B cell (primary cell): ENCODE measurements around the gene ZNF689. TPM values are rescaled to one million over a fixed set of nuclear protein-coding genes. Genes with fewer than 3 reads are reported as not detected.
A peak's percentile ranks its signal among the peaks of the same experiment; 100 is the strongest.

Experiments used
- ATAC-seq: fragments of 200-7000 bp; cut with Tn5 transposase; one replicate; pipeline ENCODE4 v1.10.0; 2021; ENCODE audit warnings: low read depth, mild to moderate bottlenecking, moderate number of reproducible peaks, moderate library complexity
- CTCF ChIA-PET: fragments of 350-600 bp; sonication (Branson Sonifier 250); formaldehyde crosslinking; loops from one replicate; lab custom pipeline; 2021; ENCODE audit warnings: antibody characterized with exemption, inconsistent platforms; lab: Charles Lee
- POLR2A ChIA-PET: fragments of 350-600 bp; sonication (Branson Sonifier 250); formaldehyde crosslinking; loops from one replicate; lab custom pipeline; 2021; ENCODE audit warnings: antibody characterized with exemption; lab: Charles Lee
- DNase-seq: peaks from one replicate; pipeline ENCODE4 v3.0.0; 2013
- H2AFZ ChIP-seq: 2 replicates; pipeline ENCODE4 v1.6.1; 2012; ENCODE audit warnings: mild to moderate bottlenecking, low read depth, low read length; ENCODE audit not compliant: insufficient read depth, poor library complexity, severe bottlenecking
- H3K27ac ChIP-seq, 2 donors: 1 replicate in 1 of 2; 2 replicates in 1 of 2; pipeline ENCODE4 v1.5.1; 2012 to 2013; ENCODE audit warnings: low read length in 2 of 2, mild to moderate bottlenecking in 2 of 2, moderate library complexity in 1 of 2
- H3K27me3 ChIP-seq, 4 experiments: fragments of 200-600 bp in 1 of 4; sonication (generic) in 1 of 4; replicated peaks in 1 of 4; 1 replicate in 2 of 4; 2 replicates in 2 of 4; pipeline versions ENCODE4 v1.6.1 to v1.7.0; 2013 to 2016; ENCODE audit warnings: low read length in 3 of 4, mild to moderate bottlenecking in 2 of 4, mixed read lengths in 1 of 4, moderate library complexity in 1 of 4; ENCODE audit not compliant: insufficient read depth in 4 of 4, control insufficient read depth in 3 of 4; ENCODE audit errors: control extremely low read depth in 1 of 4
- H3K36me3 ChIP-seq, 2 experiments: replicated peaks in 1 of 2; 1 replicate in 1 of 2; 2 replicates in 1 of 2; pipeline versions ENCODE4 v1.6.1 to v1.7.1; 2013; ENCODE audit warnings: low read length in 1 of 2; ENCODE audit not compliant: insufficient read depth in 2 of 2, control insufficient read depth in 1 of 2; ENCODE audit errors: control extremely low read depth in 1 of 2, extremely low read depth in 1 of 2
- H3K4me1 ChIP-seq, 2 donors: fragments of 200-600 bp in 1 of 2; sonication (generic) in 1 of 2; 1 replicate in 1 of 2; 2 replicates in 1 of 2; pipeline versions ENCODE4 v1.5.1 to v1.6.1; 2013 to 2017; ENCODE audit warnings: low read length in 2 of 2; ENCODE audit not compliant: control insufficient read depth in 2 of 2, insufficient read depth in 2 of 2
- H3K4me2 ChIP-seq: replicated peaks from 2 replicates; pipeline ENCODE3; 2012; ENCODE audit warnings: mild to moderate bottlenecking, low read depth, low read length; ENCODE audit not compliant: poor library complexity, severe bottlenecking
- H3K4me3 ChIP-seq, 5 experiments: fragments of 200-600 bp in 1 of 5; sonication (generic) in 1 of 5; 1 replicate in 3 of 5; 2 replicates in 2 of 5; pipeline versions ENCODE4 v1.5.1 to v1.7.0; 2011 to 2016; ENCODE audit warnings: low read length in 4 of 5, mild to moderate bottlenecking in 4 of 5, low read depth in 2 of 5, control low read depth in 1 of 5, moderate library complexity in 1 of 5; ENCODE audit not compliant: insufficient read depth in 1 of 5; ENCODE audit errors: control extremely low read depth in 1 of 5, extremely low read depth in 1 of 5
- H3K79me2 ChIP-seq: fragments of 200-600 bp; sonication (generic); one replicate; pipeline ENCODE4 v1.6.0; 2016; ENCODE audit warnings: low read length; ENCODE audit not compliant: control insufficient read depth, insufficient read depth
- H3K9ac ChIP-seq: fragments of 200-600 bp; sonication (generic); 2 replicates; pipeline ENCODE4 v1.6.1; 2017; ENCODE audit warnings: mild to moderate bottlenecking, low read length, moderate library complexity
- H3K9me3 ChIP-seq, 3 donors: one replicate each; pipeline versions ENCODE4 v1.6.1 to v1.7.1; 2013; ENCODE audit warnings: low read length in 2 of 3; ENCODE audit not compliant: control insufficient read depth in 2 of 3, insufficient read depth in 1 of 3; ENCODE audit errors: control extremely low read depth in 1 of 3
- H4K20me1 ChIP-seq: 2 replicates; pipeline ENCODE4 v1.6.0; 2012; ENCODE audit warnings: mild to moderate bottlenecking, low read length; ENCODE audit not compliant: insufficient read depth, control insufficient read depth, poor library complexity, severe bottlenecking
- H3K27ac Mint-ChIP-seq: one replicate; pipeline ENCODE4 v1.8.0; 2021; ENCODE audit warnings: mixed read lengths
- H3K27me3 Mint-ChIP-seq: one replicate; pipeline ENCODE4 v1.8.0; 2021; ENCODE audit warnings: mixed read lengths
- H3K4me1 Mint-ChIP-seq: one replicate; pipeline ENCODE4 v1.8.0; 2021; ENCODE audit warnings: mixed read lengths
- H3K4me3 Mint-ChIP-seq: one replicate; pipeline ENCODE4 v1.8.0; 2021; ENCODE audit warnings: mixed read lengths
- H3K9me3 Mint-ChIP-seq: one replicate; pipeline ENCODE4 v1.8.0; 2022; ENCODE audit warnings: mixed read lengths; ENCODE audit not compliant: insufficient read depth
- CTCF ChIP-seq: fragments of 200-600 bp; IDR thresholded peaks from one replicate; pipeline ENCODE4 v1.8.0; 2022; ENCODE audit warnings: antibody characterized with exemption, mild to moderate bottlenecking
- EZH2 ChIP-seq: IDR thresholded peaks from 2 replicates; pipeline ENCODE4 v1.6.1; 2012; ENCODE audit warnings: borderline replicate concordance, low read depth, mild to moderate bottlenecking, moderate library complexity, low read length; ENCODE audit not compliant: insufficient read depth, poor library complexity, severe bottlenecking
- WGBS: methylation state at CpG from one replicate; pipeline ENCODE4 v1.1.5; 2013; ENCODE audit warnings: missing lambda C conversion rate; ENCODE audit not compliant: insufficient coverage; 5-methylcytosine and 5-hydroxymethylcytosine counted together
- intact Hi-C: fragments of 100-400 bp; cut with micrococcal nuclease; formaldehyde crosslinking; loops from one replicate; pipeline ENCODE4 v1.10.0; 2022
- polyA plus RNA-seq: library from polyadenylated mRNA; depleted of rRNA; stranded (reverse); fragments of >200 nt; gene quantifications from 2 replicates; pipeline ENCODE4 v1.2.3, GENCODE V29; 2012
- total RNA-seq, 2 donors: library from RNA; stranded (reverse); fragments of 120-200 nt in 1 of 2; gene quantifications; 1 replicate in 1 of 2; 2 replicates in 1 of 2; pipeline versions ENCODE4 v1.2.3 to v1.2.4, GENCODE V29; 2013 to 2022

The ZNF689 gene
- total and polyA plus RNA-seq, 2 donors (not counting 1 experiment from before 2014, with no cell fraction given), result 8.1 to 12.4 TPM

GRCh38 chr16:30562021-30562420, 48.2 kb downstream of the ZNF689 start:
- Histone ChIP-seq H3K9ac (peak overlapping the region; percentile 66), H3K4me2 (peak overlapping the region; percentile 83), H3K79me2 (peaks cover 5% of the 10 kb centered on the region), H3K4me3 (peak overlapping the region in 4 of 5 experiments; percentile 48 to 69 (median 68)), H2AFZ (peak overlapping the region; percentile 96), H4K20me1 (no peaks in the 10 kb centered on the region), H3K9me3 (peaks cover 0 to 6% (median 0%) of the 10 kb centered on the region in 3 donors), H3K36me3 (no peaks in the 10 kb centered on the region), H3K27me3 (no peaks in the 10 kb centered on the region), H3K27ac (peak overlapping the region; percentile 63 to 84), H3K4me1 (peaks cover 13 to 27% of the 10 kb centered on the region in 2 donors)
- DNase-seq (no peak), ATAC-seq (no peak)
- H3K9me3 Mint-ChIP-seq, result no peaks in the 10 kb centered on the region
- intact Hi-C loops, result no loop called here
- POLR2A ChIA-PET, result interaction anchor here (0.7 to 6.1 kb wide), 9 partner anchors 10 to 252 kb away, joined by 3 to 81 read pairs (median 4); partner anchors contain the start of genes TBC1D10B, ZNF48, ZNF688 and ZNF689
- no peaks in the 10 kb centered on the region for H3K27me3 Mint-ChIP-seq
- peak overlapping the region; percentile 96 for H3K27ac Mint-ChIP-seq
- CTCF ChIA-PET, result interaction anchor here (0.8 to 1.5 kb wide), 4 partner anchors 9 to 132 kb away, joined by 3 to 5 read pairs (median 3); partner anchors contain the start of genes DCTPP1, ZNF688 and ZNF747
- WGBS, result 92% methylated on average over 7 of the region's 14 CpGs
- peaks cover 26% of the 10 kb centered on the region for H3K4me1 Mint-ChIP-seq
- TF ChIP-seq CTCF (no peak), EZH2 (no peak)
- peak overlapping the region; percentile 96 for H3K4me3 Mint-ChIP-seq

- TF ChIP-seq EZH2 (no peak), CTCF (no peak)
- peak; percentile 69 for DNase-seq
- Histone ChIP-seq H3K27ac (peak overlapping the region; percentile 63 to 84), H2AFZ (peak overlapping the region; percentile 96), H3K9me3 (peaks cover 0 to 6% (median 0%) of the 10 kb centered on the region in 3 donors), H3K9ac (peak overlapping the region; percentile 66), H3K4me1 (peaks cover 14 to 31% of the 10 kb centered on the region in 2 donors), H3K4me2 (peak overlapping the region; percentile 83), H3K79me2 (peaks cover 12% of the 10 kb centered on the region), H3K4me3 (peak overlapping the region in 4 of 5 experiments; percentile 48 to 69 (median 68)), H4K20me1 (no peaks in the 10 kb centered on the region), H3K36me3 (no peaks in the 10 kb centered on the region), H3K27me3 (no peaks in the 10 kb centered on the region)
- Mint-ChIP-seq H3K9me3 (no peaks in the 10 kb centered on the region), H3K27me3 (no peaks in the 10 kb centered on the region), H3K27ac (peak overlapping the region; percentile 96), H3K4me1 (peaks cover 27% of the 10 kb centered on the region), H3K4me3 (peak overlapping the region; percentile 96)
- intact Hi-C loops, result no loop called here
- no peak for ATAC-seq
- WGBS, result 18% methylated on average over 45 of the region's 46 CpGs
- ChIA-PET CTCF (interaction anchor here (1.0 to 1.5 kb wide), 5 partner anchors 10 to 132 kb away, joined by 3 to 5 read pairs (median 3); partner anchors contain the start of genes DCTPP1, ZNF688, ZNF689 and ZNF747), POLR2A (interaction anchor here (0.7 to 6.1 kb wide), 10 partner anchors 10 to 253 kb away, joined by 3 to 81 read pairs (median 4); partner anchors contain the start of genes DCTPP1, TBC1D10B, ZNF48 and ZNF688)
Measured at GRCh38 chr16:30561089-30561816, 48.9 kb downstream of the ZNF689 start.
